ENCODE measurements around the gene NFKBIL1. TPM values are rescaled to one million over a fixed set of nuclear protein-coding genes. Genes with fewer than 3 reads are reported as not detected.

Gene NFKBIL1
- polyA plus RNA-seq, 2 donors: 16.1 to 20.2 TPM

DNA sequence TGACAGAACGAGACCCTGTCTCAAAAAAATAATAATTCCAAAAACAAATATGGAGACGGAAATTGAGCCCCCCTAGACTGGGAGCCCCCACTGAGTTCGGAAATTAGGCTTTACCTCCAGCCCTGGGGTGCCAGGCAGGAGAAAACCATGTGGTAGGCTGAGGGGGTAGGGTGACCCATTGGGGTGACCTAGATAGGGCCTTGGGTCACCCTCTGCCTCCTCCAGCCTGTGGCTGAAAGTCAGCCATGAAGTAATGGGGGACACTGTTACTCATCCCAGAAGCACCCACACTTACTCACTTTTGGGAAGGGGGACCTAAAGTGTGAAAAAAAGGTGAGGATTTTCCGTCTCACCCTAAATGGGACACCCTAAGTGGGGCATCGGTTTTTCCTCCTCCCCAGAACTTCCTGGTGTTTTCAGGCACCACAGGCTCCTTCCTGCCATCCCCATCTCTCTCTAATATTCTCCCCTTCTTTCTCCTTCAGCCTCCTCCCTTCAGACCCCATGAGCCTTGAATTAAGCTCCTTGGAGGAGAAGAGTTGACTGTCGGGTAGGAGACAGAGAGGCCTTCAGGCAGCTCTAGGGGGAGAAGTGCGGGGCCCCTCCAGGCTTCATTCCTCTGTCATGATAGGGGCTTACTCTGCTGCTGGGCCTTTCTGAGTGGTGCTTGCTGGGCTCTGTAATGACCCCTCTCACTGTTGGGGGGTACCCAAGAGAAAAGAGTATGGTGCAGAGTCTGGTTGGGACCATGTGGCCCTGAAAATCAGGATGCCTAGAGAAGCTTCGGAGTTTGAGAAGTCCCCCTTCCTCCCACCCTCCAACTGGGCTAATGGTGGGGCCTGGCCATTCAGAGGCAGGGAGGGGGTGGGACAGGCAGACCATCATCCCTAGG, 32.4 kb downstream of the NFKBIL1 start:
- H3K36me3 ChIP-seq (ENCODE audit: control insufficient read depth in 2 of 2, insufficient read depth in 2 of 2, low read length in 1 of 2): no peaks in the 10 kb centered on the region
- no peak overlapping the region for H3K4me3 ChIP-seq (ENCODE audit: low read depth in 1 of 2, low read length in 2 of 2)
- H3K4me1 ChIP-seq (ENCODE audit: control insufficient read depth in 2 of 2, insufficient read depth in 2 of 2, low read length in 1 of 2): peaks cover 0 to 6% of the 10 kb centered on the region in 2 donors
- no peak overlapping the region for H3K27ac ChIP-seq (ENCODE audit: low read depth in 2 of 2, low read length in 1 of 2)
- H3K9me3 ChIP-seq (ENCODE audit: control insufficient read depth in 2 of 2, insufficient read depth in 1 of 2, low read depth in 1 of 2, low read length in 1 of 2): no peaks in the 10 kb centered on the region
- H3K27me3 ChIP-seq (ENCODE audit: control insufficient read depth in 1 of 2, insufficient read depth in 2 of 2, low read length in 2 of 2): no peaks in the 10 kb centered on the region
- WGBS, 2 donors: 90 to 91% methylated on average over 8 of the region's 8 CpGs

DNA sequence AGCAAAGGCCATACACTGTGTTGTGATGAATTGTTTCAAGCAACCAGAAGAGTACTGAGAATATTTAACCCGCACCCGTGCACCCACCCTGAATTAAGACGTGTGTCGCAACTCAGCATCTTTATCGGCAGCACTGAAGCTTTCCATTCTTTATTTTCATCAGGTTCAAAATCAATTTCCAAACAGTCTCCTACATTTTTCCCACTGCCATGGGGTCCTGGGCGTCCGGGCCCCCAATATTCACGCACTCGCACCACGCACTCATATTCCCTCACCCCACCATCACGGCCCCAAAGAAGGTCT, 33.0 kb downstream of the NFKBIL1 start:
- no peaks in the 10 kb centered on the region for H3K9me3 ChIP-seq (ENCODE audit: control insufficient read depth in 2 of 2, insufficient read depth in 1 of 2, low read depth in 1 of 2, low read length in 1 of 2)
- no peaks in the 10 kb centered on the region for H3K36me3 ChIP-seq (ENCODE audit: control insufficient read depth in 2 of 2, insufficient read depth in 2 of 2, low read length in 1 of 2)
- 40 to 41% methylated on average over 11 of the region's 11 CpGs for WGBS, 2 donors
- no peaks in the 10 kb centered on the region for H3K27me3 ChIP-seq (ENCODE audit: control insufficient read depth in 1 of 2, insufficient read depth in 2 of 2, low read length in 2 of 2)
- peaks cover 0 to 6% of the 10 kb centered on the region in 2 donors for H3K4me1 ChIP-seq (ENCODE audit: control insufficient read depth in 2 of 2, insufficient read depth in 2 of 2, low read length in 1 of 2)
- H3K4me3 ChIP-seq (ENCODE audit: low read depth in 1 of 2, low read length in 2 of 2): peak overlapping the region; percentile 60 to 67
- H3K27ac ChIP-seq (ENCODE audit: low read depth in 2 of 2, low read length in 1 of 2): peak overlapping the region; percentile 9 to 82

DNA sequence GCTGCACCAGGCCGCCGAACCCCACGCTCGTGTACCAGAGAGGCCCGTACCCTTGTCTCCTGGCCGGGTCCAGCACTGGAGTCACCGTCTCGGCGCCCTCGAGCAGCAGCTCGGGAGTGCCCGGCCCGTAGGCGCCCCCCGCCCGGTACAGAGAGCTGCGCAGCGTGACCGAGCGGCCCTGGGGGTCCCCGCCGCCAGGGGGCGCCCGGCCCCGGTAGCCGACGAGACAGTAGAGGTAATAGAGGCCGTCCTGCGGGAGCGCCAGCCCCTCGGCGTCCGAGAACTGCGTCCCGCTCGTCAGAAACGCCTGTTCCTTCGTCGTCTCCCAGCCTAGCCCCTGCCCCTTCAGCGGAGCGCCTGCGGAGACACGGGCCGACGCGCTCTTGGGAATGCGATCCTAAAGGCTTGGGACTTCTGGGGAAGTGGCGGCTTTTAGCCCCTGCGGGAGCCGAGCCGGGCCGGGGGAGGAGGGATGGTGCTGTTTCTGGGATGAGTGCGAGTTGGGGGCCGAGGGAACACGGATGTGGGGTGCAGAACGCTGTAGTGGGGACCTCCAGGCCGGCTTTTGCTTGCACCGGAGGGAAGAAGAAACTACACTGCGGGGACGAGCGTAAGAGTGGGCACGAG, 33.5 kb downstream of the NFKBIL1 start:
- H3K4me1 ChIP-seq (ENCODE audit: control insufficient read depth in 2 of 2, insufficient read depth in 2 of 2, low read length in 1 of 2): peaks cover 0 to 6% of the 10 kb centered on the region in 2 donors
- H3K27me3 ChIP-seq (ENCODE audit: control insufficient read depth in 1 of 2, insufficient read depth in 2 of 2, low read length in 2 of 2): no peaks in the 10 kb centered on the region
- no peaks in the 10 kb centered on the region for H3K36me3 ChIP-seq (ENCODE audit: control insufficient read depth in 2 of 2, insufficient read depth in 2 of 2, low read length in 1 of 2)
- no peaks in the 10 kb centered on the region for H3K9me3 ChIP-seq (ENCODE audit: control insufficient read depth in 2 of 2, insufficient read depth in 1 of 2, low read depth in 1 of 2, low read length in 1 of 2)
- peak overlapping the region; percentile 60 to 67 for H3K4me3 ChIP-seq (ENCODE audit: low read depth in 1 of 2, low read length in 2 of 2)
- peak overlapping the region; percentile 82 to 85 for H3K27ac ChIP-seq (ENCODE audit: low read depth in 2 of 2, low read length in 1 of 2)
- 0% methylated on average over 54 to 62 of the region's 62 CpGs for WGBS, 2 donors

DNA sequence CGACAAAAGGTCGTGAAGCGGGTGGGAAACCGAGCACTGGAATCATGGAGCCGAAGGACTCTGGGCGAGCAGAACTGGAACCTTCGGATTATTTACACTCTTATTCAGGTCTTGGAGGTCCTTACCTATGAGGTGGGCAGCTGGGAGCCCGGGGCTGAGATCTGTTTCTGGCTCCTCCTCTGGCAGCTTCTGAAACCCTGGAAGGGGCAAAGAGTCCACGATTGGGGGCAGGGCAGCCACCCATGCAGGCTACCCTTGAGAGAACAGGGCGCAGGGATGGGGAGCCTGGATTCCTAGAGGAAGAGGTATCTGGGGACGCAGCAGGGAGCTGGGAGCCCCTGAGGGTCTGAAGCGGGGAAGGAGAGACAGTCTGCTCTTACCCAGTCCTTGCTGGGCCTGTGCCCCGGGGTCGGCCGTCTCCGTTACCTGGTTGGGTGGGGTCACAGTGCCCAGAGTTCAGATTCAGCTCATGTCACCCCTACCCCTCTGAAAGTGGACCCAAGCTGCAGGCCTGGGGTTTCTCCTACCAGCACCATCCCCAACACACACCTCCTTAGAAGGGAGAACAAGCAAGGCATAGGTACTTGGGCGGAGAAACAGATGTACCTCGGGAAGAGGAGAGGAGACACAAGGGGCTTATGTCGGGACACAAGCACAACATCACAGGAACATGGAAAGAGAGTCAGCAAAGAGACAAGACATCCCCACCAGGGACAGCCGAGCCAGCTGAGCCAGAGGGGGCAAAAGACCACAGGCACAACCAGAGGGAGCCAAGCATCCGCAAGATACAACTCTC, 34.2 kb downstream of the NFKBIL1 start:
- peak overlapping the region; percentile 82 to 85 for H3K27ac ChIP-seq (ENCODE audit: low read depth in 2 of 2, low read length in 1 of 2)
- H3K9me3 ChIP-seq (ENCODE audit: control insufficient read depth in 2 of 2, insufficient read depth in 1 of 2, low read depth in 1 of 2, low read length in 1 of 2): no peaks in the 10 kb centered on the region
- H3K27me3 ChIP-seq (ENCODE audit: control insufficient read depth in 1 of 2, insufficient read depth in 2 of 2, low read length in 2 of 2): no peaks in the 10 kb centered on the region
- 16 to 20% methylated on average over 21 of the region's 21 CpGs for WGBS, 2 donors
- H3K36me3 ChIP-seq (ENCODE audit: control insufficient read depth in 2 of 2, insufficient read depth in 2 of 2, low read length in 1 of 2): no peaks in the 10 kb centered on the region
- H3K4me1 ChIP-seq (ENCODE audit: control insufficient read depth in 2 of 2, insufficient read depth in 2 of 2, low read length in 1 of 2): peaks cover 0 to 6% of the 10 kb centered on the region in 2 donors
- peak overlapping the region; percentile 60 to 67 for H3K4me3 ChIP-seq (ENCODE audit: low read depth in 1 of 2, low read length in 2 of 2)

GRCh38 chr6:31582230-31582643, 34.8 kb downstream of the NFKBIL1 start, which contains the start of gene LTB:
Gene LTB, minus strand, starts transcription at chr6:31582424. Its CDS starts 7 bp downstream, at chr6:31582417.
- peak within 1 kb of the TSS; percentile 82 to 85 for H3K27ac ChIP-seq (ENCODE audit: low read depth in 2 of 2, low read length in 1 of 2)
- no peaks in the 10 kb centered on the region for H3K27me3 ChIP-seq (ENCODE audit: control insufficient read depth in 1 of 2, insufficient read depth in 2 of 2, low read length in 2 of 2)
- H3K9me3 ChIP-seq (ENCODE audit: control insufficient read depth in 2 of 2, insufficient read depth in 1 of 2, low read depth in 1 of 2, low read length in 1 of 2): no peaks in the 10 kb centered on the region
- peaks cover 0 to 6% of the 10 kb centered on the region in 2 donors for H3K4me1 ChIP-seq (ENCODE audit: control insufficient read depth in 2 of 2, insufficient read depth in 2 of 2, low read length in 1 of 2)
- H3K36me3 ChIP-seq (ENCODE audit: control insufficient read depth in 2 of 2, insufficient read depth in 2 of 2, low read length in 1 of 2): no peaks in the 10 kb centered on the region
- peak within 1 kb of the TSS; percentile 60 to 67 for H3K4me3 ChIP-seq (ENCODE audit: low read depth in 1 of 2, low read length in 2 of 2)
- WGBS, 2 donors: 55 to 63% methylated on average over 3 of the region's 3 CpGs

DNA sequence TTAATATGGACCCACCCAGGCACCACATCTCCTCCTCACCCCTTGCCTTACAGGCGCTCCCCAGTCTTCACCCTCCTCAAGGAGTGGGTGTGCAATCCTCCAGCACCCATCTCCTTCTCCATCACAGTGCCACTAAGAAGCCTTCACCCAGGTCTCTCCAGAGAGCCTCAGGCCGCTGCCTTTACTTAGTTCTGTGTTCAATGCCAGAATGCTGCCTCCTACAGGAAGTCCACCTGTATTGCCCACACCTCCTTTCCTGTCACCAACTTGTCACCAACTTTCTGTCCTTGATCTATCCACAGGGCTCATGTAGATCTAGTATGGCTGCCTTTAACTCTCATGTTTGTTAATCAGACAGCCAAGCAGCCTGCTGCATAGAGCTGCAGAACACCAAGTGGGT, 38.1 kb downstream of the NFKBIL1 start:
- Histone ChIP-seq H3K4me3 (ENCODE audit: low read depth in 1 of 2, low read length in 2 of 2) (no peak overlapping the region), H3K36me3 (ENCODE audit: control insufficient read depth in 2 of 2, insufficient read depth in 2 of 2, low read length in 1 of 2) (no peaks in the 10 kb centered on the region), H3K4me1 (ENCODE audit: control insufficient read depth in 2 of 2, insufficient read depth in 2 of 2, low read length in 1 of 2) (peaks cover 0 to 6% of the 10 kb centered on the region in 2 donors), H3K27ac (ENCODE audit: low read depth in 2 of 2, low read length in 1 of 2) (no peak overlapping the region), H3K27me3 (ENCODE audit: control insufficient read depth in 1 of 2, insufficient read depth in 2 of 2, low read length in 2 of 2) (no peaks in the 10 kb centered on the region), H3K9me3 (ENCODE audit: control insufficient read depth in 2 of 2, insufficient read depth in 1 of 2, low read depth in 1 of 2, low read length in 1 of 2) (no peaks in the 10 kb centered on the region)
- 68 to 78% methylated on average over 2 of the region's 2 CpGs for WGBS, 2 donors

- Histone ChIP-seq H3K27me3 (ENCODE audit: control insufficient read depth in 1 of 2, insufficient read depth in 2 of 2, low read length in 2 of 2) (no peaks in the 10 kb centered on the region), H3K9me3 (ENCODE audit: control insufficient read depth in 2 of 2, insufficient read depth in 1 of 2, low read depth in 1 of 2, low read length in 1 of 2) (no peaks in the 10 kb centered on the region), H3K36me3 (ENCODE audit: control insufficient read depth in 2 of 2, insufficient read depth in 2 of 2, low read length in 1 of 2) (no peaks in the 10 kb centered on the region), H3K27ac (ENCODE audit: low read depth in 2 of 2, low read length in 1 of 2) (peak within 1 kb of the TSS in 1 of 2 donors; percentile 18), H3K4me3 (ENCODE audit: low read depth in 1 of 2, low read length in 2 of 2) (no peak within 1 kb of the TSS), H3K4me1 (ENCODE audit: control insufficient read depth in 2 of 2, insufficient read depth in 2 of 2, low read length in 1 of 2) (peaks cover 0 to 4% of the 10 kb centered on the region in 2 donors)
- WGBS, 2 donors: 60 to 61% methylated on average over 1 of the region's 1 CpG
Observed at GRCh38 chr6:31586008-31586407, 38.6 kb downstream of the NFKBIL1 start, which contains the start of gene LST1. Gene LST1, plus strand, starts transcription at chr6:31586277. Its CDS starts 1,023 bp downstream, at chr6:31587300.

GRCh38 chr6:31586599-31587281, 39.3 kb downstream of the NFKBIL1 start:
- Histone ChIP-seq H3K4me1 (ENCODE audit: control insufficient read depth in 2 of 2, insufficient read depth in 2 of 2, low read length in 1 of 2) (peaks cover 0 to under 1% of the 10 kb centered on the region in 2 donors), H3K27ac (ENCODE audit: low read depth in 2 of 2, low read length in 1 of 2) (peak overlapping the region in 1 of 2 donors; percentile 18), H3K9me3 (ENCODE audit: control insufficient read depth in 2 of 2, insufficient read depth in 1 of 2, low read depth in 1 of 2, low read length in 1 of 2) (no peaks in the 10 kb centered on the region), H3K4me3 (ENCODE audit: low read depth in 1 of 2, low read length in 2 of 2) (no peak overlapping the region), H3K27me3 (ENCODE audit: control insufficient read depth in 1 of 2, insufficient read depth in 2 of 2, low read length in 2 of 2) (no peaks in the 10 kb centered on the region), H3K36me3 (ENCODE audit: control insufficient read depth in 2 of 2, insufficient read depth in 2 of 2, low read length in 1 of 2) (no peaks in the 10 kb centered on the region)
- WGBS, 2 donors: 58 to 59% methylated on average over 9 of the region's 9 CpGs

Measured in esophagus (tissue), 2 donors.